Retina (tissue), 1 donor: ENCODE measurements around the gene CDK5RAP1.

Experiments used
- DNase-seq: peaks from one replicate; pipeline ENCODE4 v3.0.0-alpha.2; 2016

The CDK5RAP1 gene

GRCh38 chr20:33332905-33333456, 68.3 kb downstream of the CDK5RAP1 start:
- DNase-seq, result no peak

DNA sequence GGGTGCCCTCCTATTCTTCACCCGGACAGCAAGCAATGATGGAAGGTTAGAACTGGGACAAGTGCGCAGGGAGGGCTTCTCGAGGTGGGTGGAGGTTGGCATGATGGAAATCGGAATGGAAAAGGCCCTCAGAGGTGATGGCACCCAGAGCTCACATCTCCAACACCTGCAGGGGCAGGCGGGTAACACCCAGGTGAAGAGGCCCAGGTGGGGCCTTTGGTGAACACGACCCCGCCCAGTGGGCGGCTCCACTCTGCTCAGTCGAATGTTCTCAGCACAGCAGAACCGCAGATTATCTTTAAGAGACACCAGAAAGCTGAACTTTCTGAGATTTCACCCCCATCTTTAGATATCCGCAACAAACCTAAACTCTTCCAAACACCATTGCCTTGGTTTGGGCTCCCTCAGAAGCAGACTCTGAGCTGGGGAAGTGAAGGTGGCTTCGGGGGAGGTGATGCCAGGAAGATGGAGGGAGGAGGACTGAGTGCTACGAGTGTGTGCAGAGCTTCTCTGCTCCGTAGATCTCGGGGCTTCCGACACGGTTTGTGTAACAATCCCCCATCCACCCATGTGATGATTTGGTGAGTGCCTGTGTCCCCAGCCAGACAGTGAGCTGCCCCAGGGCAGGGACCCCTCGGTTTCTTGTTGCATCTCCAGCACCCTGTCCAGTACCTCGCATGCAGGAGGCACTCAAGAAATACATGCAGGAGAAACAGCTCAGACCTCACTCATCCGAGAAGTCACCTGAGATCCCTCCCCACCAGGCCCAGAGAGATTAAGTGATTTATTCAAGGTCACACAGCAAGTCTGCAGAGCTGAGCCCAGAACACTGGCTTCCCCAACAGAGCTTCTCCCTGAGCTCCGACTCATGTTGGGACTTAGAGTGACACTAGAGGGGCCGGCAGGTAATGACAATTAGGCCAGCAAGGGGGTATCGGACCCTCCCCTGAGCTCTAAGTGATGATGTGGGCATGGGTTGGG, 72.9 kb downstream of the CDK5RAP1 start:
- no peak for DNase-seq

- no peak for DNase-seq
These were observed 76.0 kb downstream of the CDK5RAP1 start for GRCh38 chr20:33325350-33325749.

GRCh38 chr20:33323236-33323635, 78.1 kb downstream of the CDK5RAP1 start:
- no peak for DNase-seq

DNA sequence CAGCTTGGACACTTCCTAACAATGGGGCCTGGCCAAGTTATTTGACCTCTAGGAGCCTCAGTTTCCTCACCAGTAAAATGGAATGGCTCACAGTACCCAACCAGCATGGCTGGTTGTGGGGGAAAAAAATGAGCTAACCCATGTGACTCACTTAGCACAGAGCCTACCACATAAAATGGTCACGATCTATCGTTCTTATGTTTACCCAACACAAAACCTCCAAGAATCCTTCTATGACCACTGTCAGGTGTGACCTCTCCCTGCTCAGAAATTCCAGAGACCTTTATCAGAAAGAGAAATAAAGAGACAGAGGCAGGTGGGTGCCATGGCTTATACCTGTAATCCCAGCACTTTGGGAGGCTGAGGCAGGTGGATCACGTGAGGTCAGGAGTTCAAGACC, 78.9 kb downstream of the CDK5RAP1 start:
- DNase-seq, result no peak

GRCh38 chr20:33320006-33320405, 81.3 kb downstream of the CDK5RAP1 start:
- DNase-seq, result no peak

DNA sequence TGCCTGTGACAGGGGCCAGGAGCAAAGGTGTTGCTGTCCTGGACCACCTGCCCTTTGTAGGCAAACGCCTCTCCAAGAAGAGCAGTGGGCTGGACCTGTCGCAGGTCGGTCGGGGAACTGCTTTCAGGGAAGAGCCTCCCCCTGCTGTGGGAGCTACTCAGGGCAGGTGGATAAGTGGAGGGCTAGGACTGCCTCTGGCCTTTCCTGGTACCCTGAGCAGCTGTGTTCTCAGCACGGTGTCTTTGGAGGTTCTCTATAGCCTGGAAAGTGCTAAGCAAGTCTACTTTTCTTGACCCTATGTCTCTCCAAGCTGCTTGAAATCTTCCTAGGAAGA, 83.3 kb downstream of the CDK5RAP1 start:
- DNase-seq, result no peak

DNA sequence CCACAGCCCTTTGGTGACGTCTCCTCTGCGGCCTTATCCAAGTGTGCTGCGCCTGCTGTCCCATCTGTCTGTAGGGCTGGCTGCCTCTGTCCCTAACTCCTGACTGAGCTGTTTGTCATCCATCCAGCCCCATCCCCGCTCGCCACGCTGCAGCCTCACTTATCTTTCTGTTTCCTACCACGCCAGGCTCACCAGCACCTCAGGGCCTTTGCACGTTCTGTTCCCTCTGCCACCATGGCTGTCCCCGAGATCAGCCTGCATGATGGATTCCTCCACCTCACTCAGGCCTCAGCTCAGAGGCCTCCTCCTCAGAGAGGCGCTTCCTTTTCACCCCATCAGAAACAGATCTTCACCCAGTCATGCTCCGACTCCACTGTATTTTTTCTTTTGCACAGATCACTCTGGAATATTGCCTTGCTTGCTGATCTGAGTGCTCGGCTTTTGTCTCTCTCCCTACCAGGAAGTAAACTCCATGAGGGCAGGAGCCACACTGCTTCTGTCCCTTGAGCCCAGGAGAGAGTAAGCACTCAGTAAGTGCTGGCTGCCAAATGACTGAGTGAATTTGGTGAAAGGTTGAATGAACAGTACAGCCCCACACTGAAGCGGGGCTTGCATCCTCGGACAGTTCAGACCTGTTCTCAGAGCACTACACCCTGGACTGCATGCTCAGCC, 83.8 kb downstream of the CDK5RAP1 start:
- DNase-seq, result no peak

DNA sequence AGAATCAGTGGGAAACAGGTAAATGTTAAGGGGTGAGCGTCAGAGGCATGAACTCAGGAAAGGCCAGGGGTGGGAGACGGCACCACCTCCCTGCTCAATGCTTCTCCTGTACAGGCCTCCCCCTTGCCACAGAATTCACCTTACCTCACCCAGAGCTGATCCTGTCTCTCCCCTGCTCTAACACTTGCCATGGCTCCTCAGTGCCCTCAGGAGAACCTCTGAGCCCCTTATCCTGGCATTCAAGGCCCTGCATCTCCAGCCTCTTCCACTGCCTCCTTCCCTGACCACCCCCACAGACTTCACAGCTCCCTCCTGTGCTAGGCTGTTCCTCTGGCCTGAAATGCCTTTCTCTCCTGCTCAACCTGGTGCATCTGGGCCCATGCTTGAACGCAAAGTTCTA, 84.4 kb downstream of the CDK5RAP1 start:
- DNase-seq, result no peak

DNA sequence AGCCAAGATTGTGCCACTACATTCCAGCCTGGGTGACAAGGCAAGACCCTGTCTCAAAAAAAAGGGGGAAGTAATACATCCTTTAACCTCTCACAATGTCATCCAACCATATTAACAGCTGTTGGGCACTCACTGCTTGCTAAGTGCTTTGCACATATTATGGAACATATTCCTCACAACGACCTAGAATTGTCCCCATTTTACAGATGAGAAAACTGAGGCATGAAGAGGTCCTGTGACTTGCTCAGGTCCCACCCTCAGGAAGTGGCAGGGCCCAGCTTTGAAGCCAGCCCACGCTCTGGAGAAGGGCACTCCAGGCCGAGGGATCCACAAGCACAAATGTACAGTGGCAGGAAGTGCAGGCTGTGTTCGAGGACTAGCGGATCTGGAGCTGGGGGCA, 85.0 kb downstream of the CDK5RAP1 start:
- no peak for DNase-seq

GRCh38 chr20:33313686-33314314, 87.5 kb downstream of the CDK5RAP1 start:
- DNase-seq, result no peak

DNA sequence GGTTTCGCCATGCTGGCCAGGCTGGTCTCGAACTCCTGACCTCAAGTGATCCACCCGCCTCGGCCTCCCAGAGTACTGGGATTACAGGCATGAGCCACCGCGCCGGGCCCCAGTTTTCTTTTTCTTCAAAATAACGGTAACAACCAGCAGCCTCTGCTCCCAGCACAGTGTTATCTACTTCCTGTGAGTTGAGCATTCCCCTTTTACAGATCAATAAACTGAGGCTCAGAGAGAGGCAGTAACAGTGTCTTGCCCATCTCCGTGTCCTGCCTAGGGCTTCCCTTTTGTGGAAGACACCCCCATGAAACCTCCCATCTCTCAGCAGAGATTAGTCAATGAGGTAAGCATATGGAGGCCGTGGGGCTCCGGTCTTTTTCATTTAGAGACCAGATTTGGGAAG, 88.7 kb downstream of the CDK5RAP1 start:
- DNase-seq, result no peak

DNA sequence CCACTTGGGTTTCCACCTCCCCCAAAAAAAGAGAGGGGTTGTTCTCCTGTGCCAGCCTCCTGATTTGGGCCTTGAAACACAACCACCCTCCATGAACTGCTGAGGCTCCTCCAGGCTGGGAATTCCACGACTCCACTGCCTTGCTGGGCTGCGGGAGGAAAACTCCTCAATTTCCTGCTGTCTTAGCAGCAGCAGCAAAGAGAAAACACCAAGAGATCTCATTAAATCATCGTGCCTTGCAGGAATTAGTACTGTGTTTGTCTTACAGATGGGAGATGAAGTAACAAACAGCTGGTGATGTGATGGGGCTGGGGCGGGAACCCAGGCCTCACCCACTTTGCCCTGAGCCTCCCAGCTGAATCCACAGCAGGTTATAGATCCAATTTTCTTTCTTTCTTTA, 89.3 kb downstream of the CDK5RAP1 start:
- no peak for DNase-seq

DNA sequence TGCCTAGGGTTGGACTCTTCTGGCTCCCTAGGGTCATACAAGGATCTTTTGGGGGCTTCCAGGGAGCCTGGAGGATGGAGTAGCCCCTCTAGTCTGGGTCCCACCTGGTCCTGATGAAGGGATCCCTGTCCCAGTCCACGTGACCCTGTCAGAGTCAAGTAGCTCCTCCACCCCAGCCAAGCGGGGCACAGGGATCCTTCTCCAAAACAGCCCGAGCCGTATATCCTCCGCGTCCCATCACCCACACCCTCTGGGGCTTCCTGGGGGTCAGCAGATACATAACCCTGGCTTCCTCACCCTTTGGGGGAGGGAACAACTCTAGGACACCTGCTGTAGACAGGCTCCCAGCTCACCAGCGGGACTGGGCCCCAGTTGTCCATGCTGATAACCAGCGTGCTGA, 90.3 kb downstream of the CDK5RAP1 start:
- DNase-seq, result no peak

DNA sequence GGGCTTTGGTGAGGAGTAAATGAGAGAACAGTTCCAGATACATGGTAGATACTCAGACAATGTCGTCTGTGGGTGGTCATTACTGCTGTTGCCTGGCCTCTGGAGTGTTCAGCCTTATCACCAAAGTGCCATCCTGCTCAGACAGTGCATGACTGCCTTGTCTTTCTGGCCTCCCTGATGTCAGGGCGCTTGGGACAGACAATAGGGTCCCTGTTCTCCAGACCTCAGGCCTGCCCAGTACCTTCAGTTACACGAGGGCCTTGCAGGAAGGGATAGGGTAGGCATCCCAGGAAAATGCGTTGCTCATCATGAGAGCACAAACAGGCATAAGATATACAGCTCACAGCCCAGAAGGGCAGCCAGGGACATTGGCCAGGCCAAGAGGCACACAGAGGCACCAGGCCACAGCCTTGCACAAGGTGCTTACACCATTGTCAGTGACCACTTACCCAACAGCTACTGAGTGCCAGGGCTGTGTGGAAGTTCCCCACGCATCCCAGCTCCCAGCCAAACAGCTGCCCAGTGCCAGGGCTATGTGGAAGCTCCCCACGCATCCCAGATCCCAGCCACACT, 90.9 kb downstream of the CDK5RAP1 start:
- no peak for DNase-seq

- no peak for DNase-seq
These were observed 91.7 kb downstream of the CDK5RAP1 start for GRCh38 chr20:33309631-33310030.
